Suprapubic skin (tissue), 3 donors: ENCODE measurements around the gene CRYBB3.

Experiments used
- CTCF ChIP-seq, 2 donors: fragments of 200-600 bp in 1 of 2; fragments of 450-650 bp in 1 of 2; sonication (generic) in 1 of 2; IDR thresholded peaks; one replicate each; pipeline ENCODE4 v1.5.1; 2016 to 2019; ENCODE audit warnings: antibody characterized with exemption in 2 of 2, mild to moderate bottlenecking in 1 of 2, moderate library complexity in 1 of 2
- EP300 ChIP-seq: sonication (generic); formaldehyde crosslinking; IDR thresholded peaks from one replicate; pipeline ENCODE4 v1.6.1; 2017; ENCODE audit warnings: antibody characterized with exemption
- POLR2A ChIP-seq, 2 donors: fragments of 450-650 bp; IDR thresholded peaks; one replicate each; pipeline ENCODE4 v1.6.1; 2017; ENCODE audit warnings: antibody characterized with exemption in 2 of 2, mild to moderate bottlenecking in 2 of 2, moderate library complexity in 2 of 2

DNA sequence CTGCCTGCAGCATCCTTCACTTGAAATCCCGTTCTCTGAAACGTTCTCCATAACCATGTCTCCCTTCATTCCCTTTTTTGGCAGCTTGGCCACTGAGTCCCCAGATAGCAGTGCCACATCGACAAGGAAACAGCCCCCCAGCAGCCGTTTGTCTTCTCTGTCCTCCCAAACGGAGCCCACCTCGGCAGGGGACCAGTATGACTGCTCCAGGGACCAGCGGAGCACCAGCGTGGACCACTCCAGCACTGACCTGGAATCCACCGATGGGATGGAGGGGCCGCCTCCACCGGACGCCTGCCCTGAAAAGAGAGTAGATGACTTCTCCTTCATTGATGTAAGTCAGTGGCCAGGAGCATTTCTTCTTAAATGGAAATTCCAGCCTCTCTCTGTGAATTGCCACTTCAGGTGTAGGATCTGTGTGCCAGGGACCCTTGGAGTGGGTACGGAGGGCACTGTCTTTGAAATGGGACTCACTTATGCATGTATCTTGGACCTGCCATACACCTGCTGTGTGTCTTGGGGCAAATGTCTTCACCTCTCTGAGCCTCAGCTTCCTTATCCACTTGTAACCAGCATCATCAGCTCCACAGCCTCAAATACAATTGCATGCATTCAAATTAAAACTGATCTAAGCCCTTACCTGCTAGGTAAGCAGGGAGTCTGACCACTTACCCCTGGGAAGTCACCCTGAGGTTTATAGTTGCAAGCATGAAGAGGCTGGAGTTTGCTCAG is 25.3 kb upstream of the CRYBB3 start:
- no peak for TF ChIP-seq CTCF (IDR thresholded peaks at IDR 0.05)
- TF ChIP-seq EP300, result no peak
- TF ChIP-seq POLR2A (IDR thresholded peaks at IDR 0.05), result no peak
